Measurements from ENCODE around the gene CTBP2.

The CTBP2 gene

GRCh38 chr10:125104559-125104958 lies 55.8 kb downstream of the CTBP2 start:
- no peak for TF ChIP-seq CTCF (IDR thresholded peaks at IDR 0.05; ENCODE audit: borderline replicate concordance, insufficient read depth, low read depth, low read length)

GRCh38 chr10:125103924-125104323 lies 56.4 kb downstream of the CTBP2 start:
- no peak overlapping the region for H3K4me3 ChIP-seq (ENCODE audit: low read depth, low read length)
- no peak for TF ChIP-seq CTCF (IDR thresholded peaks at IDR 0.05; ENCODE audit: borderline replicate concordance, insufficient read depth, low read depth, low read length)

More at GRCh38 chr10:125104559-125104958, 55.8 kb downstream of the CTBP2 start:
- no peak overlapping the region for H3K4me3 ChIP-seq (ENCODE audit: low read depth, low read length)

- no peak for TF ChIP-seq CTCF (IDR thresholded peaks at IDR 0.05; ENCODE audit: borderline replicate concordance, insufficient read depth, low read depth, low read length)
- H3K4me3 ChIP-seq (ENCODE audit: low read depth, low read length): no peak overlapping the region
These were observed 56.9 kb downstream of the CTBP2 start for GRCh38 chr10:125103466-125103865.

GRCh38 chr10:125102821-125103220 lies 57.5 kb downstream of the CTBP2 start:
- no peak for TF ChIP-seq CTCF (IDR thresholded peaks at IDR 0.05; ENCODE audit: borderline replicate concordance, insufficient read depth, low read depth, low read length)
- H3K4me3 ChIP-seq (ENCODE audit: low read depth, low read length): no peak overlapping the region

GRCh38 chr10:125102246-125102645 lies 58.1 kb downstream of the CTBP2 start:
- TF ChIP-seq CTCF (IDR thresholded peaks at IDR 0.05; ENCODE audit: borderline replicate concordance, insufficient read depth, low read depth, low read length): no peak

GRCh38 chr10:125101581-125101980 lies 58.8 kb downstream of the CTBP2 start:
- no peak for TF ChIP-seq CTCF (IDR thresholded peaks at IDR 0.05; ENCODE audit: borderline replicate concordance, insufficient read depth, low read depth, low read length)
- no peak overlapping the region for H3K4me3 ChIP-seq (ENCODE audit: low read depth, low read length)

More at GRCh38 chr10:125102246-125102645, 58.1 kb downstream of the CTBP2 start:
- H3K4me3 ChIP-seq (ENCODE audit: low read depth, low read length): no peak overlapping the region

- H3K4me3 ChIP-seq (ENCODE audit: low read depth, low read length): no peak overlapping the region
- no peak for TF ChIP-seq CTCF (IDR thresholded peaks at IDR 0.05; ENCODE audit: borderline replicate concordance, insufficient read depth, low read depth, low read length)
These were observed 59.3 kb downstream of the CTBP2 start for GRCh38 chr10:125101049-125101448.

Measured in GM12875 (cell line).